Activated T-helper 1 cell treated with Interleukin-2 at 50 U/mL for 16 hours (primary cell): ENCODE data around the gene MEX3C.

ENCODE experiments used
- DNase-seq: peaks from one replicate; pipeline ENCODE4 v3.0.0-alpha.2; 2020; ENCODE audit warnings: low read depth

Gene MEX3C

GRCh38 chr18:51191128-51191717, 6.3 kb downstream of the MEX3C start:
- DNase-seq = no peak

- no peak for DNase-seq
These were observed 7.5 kb downstream of the MEX3C start for GRCh38 chr18:51190000-51190399.

DNA sequence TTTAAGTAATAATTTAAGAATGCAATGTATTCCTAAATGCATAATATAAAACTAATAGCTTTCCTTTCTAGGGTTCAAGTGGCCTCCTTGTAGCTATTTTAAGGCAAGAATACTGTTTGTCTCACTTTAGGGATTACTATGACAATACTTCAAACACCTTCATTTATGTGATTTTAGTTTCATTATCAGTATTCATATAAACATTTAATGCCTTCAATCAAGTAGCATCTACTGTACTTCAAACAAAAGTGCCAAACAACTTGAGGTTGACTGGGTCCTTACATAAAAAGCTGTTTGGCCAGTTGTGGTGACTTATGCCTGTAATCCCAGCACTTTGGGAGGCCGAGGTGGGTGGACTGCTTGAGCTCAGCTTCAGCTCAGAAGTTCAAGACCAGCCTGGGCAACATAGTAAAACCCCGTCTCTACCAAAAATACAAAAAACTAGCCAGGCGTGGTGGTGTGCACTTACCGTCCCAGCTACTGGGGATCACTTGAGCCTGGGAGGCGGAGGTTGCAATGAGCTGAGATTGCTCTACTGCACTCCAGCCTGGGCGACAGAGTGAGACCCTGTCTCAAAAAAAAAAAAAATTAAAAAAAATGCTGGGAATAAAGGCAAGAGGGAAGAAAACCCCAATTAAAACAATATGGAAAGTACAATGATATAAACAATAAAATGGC, 9.3 kb downstream of the MEX3C start:
- no peak for DNase-seq

DNA sequence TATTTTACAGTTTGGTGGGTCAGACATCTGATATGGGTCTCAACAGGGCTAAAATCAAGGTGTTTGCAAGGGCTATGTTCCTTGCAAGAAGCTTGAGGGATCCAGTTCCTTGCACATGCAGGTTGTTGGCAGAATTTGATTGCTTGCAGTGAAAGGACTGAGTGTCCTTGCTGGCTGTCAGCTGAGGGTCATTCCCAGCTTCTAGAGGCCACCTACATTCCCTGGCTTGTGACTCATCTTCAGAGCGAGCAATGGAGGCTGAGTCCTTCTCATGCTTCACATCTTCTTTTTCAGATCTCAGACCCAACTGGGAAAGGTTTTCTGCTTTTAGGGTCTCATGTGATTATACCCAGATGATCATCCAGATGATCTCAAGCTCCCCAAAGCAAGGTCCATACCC, 12.4 kb downstream of the MEX3C start:
- no peak for DNase-seq

DNA sequence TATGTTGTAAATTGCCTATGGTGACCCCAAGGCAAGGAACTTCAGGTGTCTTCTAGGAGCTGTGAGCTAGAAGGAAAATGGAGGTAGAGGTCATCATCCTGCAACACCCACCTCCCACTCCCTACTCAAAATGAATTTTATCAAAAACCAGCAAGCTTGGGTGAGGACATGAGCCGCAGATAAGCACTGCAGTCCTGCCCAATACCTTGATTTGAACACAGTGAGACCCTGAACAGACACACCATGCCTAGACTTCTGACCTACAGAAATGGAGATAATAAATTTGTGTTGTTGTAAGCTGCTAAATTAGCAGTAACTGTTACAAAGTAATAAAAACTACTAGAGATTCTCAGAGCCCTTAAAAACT, 13.4 kb downstream of the MEX3C start:
- DNase-seq = no peak

DNA sequence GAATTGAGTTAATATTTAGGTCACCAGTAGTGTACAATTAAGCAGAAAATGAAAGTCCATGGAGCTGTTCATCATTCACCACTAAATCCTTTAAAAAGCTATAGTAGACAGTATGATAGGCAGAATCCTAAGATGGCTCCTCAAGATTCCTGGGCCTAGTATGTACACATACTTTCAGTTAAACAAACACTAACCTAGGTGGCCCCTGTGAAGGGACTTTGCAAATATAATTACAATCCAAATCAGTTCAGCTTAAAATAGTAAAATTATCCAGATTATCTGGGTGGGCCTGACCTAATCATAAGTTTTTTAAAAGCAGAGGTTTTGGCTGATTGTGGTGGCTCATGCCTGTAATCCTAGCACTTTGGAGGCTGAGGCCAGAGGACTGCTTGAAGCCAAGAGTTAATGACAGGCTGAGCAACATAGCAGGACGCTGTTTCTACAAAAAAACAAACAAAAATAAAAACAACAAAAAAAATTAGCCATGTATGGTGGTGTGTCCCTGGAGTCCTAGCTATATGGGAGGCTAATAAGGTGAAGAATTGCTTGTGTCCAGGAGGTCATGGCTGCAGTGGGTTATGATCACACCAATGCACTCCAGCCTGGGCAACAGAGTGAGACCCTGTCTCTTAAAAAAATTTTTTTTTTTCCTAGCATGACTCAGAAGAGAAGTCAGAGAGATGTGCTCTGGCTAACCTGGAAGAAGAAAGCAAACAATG, 13.9 kb downstream of the MEX3C start:
- DNase-seq = no peak

DNA sequence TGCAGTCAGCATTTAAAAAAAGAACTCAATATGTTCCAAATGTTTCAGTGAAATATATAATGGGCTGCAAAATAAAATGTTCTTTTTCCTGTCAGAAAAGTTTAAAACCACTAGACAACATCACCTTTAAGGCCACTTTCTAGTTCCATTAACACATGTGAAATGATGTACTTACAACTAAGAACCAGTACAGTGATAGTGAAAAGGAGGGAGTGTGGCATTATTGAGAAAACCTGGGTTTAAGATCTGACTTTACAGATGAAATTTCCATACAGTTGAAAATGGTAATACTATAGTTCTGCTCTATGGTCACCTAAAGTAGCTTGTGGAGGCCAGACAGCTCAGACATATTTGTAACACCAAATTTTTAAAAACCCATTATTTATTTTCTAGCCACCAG, 14.7 kb downstream of the MEX3C start:
- no peak for DNase-seq

DNA sequence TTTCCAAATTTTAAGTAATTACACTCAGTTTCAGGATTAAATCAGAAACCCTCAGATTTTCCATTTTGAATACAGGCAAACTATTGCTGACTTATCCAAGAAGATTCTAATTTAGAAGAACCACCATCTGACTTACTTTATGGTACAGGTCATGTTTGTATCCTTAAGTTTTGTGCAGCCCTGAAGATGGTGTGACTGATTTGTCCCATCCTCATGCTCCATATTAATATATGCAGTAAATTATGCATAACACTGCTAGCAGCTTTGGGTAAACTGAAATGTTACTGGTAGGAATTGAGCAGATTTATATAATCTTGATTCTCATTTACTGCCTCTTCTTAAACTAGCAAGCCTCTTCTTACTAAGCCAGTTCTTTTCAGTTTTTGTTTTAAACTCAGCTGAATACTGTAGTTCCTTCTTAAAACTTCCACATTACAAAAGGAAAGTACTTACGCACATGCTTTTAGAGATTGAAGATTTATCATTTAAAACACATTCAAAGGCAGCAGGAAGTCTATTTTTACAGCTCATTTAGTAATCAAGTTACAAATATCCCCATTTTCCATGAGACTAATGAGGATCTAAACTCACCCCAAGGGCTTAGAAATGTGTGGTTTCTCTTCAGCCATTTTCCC, 25.7 kb downstream of the MEX3C start:
- DNase-seq = no peak

- no peak for DNase-seq
These were observed 26.3 kb downstream of the MEX3C start for GRCh38 chr18:51171223-51171622.

DNA sequence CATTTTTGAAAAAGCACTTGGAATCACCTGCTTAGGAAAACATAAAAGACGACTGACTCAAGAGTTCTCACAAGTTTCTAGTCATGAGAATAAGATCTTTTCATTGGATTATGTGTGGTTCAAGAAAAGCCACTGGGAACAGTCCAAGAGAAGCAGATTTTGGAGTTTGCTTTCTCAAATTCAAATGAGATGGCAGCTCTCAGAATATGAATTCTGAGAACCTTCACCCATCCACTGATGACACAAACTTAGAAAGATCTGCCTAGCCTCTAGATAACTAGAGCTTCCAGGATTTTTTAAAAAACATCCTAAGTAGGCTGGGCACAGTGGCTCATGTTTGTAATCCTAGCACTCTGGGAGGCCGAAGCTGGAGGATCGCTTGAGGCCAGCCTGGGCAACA, 26.8 kb downstream of the MEX3C start:
- no peak for DNase-seq

- DNase-seq = no peak
These were observed 27.8 kb downstream of the MEX3C start for GRCh38 chr18:51169731-51170130.

DNA sequence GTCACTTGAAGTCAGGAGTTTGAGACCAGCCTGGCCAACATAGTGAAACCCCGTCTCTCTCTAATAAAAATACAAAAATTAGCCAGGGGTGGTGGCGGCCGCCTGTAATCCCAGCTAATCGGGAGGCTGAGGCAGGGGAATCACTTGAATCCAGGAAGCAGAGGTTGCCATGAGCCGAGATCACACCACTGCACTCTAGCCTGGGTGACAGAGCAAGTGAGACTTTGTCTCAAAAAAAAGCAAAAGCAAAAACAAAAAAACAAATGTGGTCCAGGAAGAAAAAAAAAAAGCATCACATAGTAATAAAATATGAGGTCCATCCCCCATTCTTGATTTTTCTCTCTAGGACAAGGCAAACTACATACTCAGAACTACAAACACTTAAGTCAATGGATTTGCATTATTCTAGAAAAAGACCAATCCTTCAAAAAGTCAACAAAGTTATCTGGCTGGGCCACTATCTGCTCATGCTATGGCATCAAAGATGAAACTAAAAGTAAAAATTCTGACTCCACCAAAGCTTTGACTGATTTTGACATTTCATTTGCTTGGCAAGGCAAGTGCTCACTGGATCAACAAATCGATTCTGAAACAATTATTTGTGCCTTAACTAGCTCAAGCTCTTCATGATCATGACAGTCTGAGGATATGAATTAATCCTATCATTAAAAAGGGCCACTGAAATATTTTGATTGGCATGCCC, 28.4 kb downstream of the MEX3C start:
- no peak for DNase-seq

DNA sequence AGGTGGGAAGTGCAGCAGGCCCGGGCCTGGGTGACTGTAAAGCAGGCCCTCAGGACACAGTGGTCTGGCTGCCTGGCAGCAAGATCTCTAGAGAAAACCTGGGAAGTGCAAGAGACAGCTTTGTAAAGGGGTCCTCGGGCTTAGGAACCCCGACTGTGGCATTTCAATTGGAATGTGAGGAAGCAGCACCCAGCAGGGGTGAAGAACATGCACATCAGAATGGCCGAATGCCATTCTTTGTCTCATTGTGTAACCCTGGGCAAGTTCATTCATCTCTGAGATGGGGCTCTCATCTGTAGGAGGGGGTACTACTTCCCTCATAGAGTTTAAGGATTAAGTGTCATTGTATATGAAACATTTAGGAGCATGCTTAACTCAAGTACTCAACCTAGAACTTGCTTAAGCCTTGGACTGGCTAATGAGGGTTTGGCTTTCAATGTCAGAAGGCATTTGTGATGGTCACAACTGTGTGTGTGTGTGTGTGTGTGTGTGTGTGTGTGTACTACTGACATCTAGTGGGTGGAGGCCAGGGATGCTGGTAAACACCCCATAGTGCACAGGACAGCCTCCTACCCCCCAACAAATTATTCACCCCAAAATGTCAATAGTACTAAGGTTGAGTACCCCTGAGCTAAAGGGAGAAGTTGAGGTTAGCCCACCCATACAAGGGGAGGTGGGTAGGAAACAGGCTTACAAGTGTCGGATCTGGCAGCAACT, 29.3 kb downstream of the MEX3C start:
- DNase-seq = no peak

DNA sequence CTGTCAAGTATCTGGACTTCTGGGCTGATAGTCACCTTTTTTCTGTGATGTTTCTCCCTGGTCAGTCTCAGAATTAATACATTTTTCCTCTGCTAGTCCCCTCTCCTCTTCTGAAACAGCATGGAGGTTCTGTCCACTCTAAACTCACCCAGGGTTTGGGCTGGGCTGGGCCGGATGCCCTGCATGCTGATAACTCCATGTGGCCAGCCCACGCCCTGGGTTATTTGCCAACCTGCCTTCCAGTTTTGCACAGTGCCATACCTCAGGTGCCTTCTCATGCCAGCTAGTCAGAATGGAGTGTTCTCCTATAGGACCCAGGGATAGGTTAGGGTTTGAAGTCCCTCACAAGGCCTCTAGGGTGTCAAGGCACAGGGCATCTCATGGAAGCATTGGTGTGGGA, 32.2 kb downstream of the MEX3C start:
- DNase-seq = no peak

DNA sequence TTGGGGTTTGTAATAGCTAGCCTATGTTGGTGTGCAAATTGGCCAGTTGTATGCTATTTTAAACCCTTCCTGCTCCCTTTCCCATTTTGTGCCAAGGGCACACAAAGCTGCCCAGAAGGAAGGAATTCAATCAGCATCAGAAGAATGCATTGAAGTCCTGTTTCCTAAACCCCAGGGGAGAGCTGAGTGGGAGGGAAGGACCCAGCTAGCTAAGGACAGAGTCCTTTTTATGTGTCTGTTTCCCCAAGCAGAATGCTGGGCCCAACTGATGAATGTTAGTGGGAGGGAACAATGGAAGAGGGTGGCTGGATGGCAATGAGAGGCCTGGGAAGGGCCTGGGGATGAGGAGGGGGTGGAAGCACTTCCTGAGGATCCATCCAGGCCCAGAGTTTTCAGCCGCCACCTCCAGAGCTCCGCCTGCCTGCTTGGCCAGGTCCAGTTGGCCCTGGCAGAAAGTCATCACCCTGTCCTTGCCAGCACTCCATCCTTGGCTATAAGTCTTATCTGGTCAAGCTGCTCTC, 32.7 kb downstream of the MEX3C start:
- no peak for DNase-seq

DNA sequence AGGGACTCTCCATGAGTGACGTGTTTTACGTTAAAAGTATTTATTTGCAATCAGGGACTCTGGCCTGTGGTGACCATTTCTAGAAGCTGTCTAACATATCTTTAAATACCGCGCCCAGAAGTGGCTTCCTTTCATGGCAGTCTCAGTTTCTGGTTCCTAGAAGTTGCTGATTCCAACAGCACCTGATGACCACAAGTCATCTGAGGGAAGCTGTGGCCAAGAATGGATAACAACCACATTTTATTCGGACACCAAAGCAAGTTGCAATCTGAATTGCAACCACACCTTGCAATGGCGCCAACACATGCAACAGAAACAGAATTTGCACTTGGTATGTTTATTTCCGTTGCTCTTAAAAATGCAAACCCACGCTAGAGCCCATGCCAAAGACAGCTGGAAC, 33.1 kb downstream of the MEX3C start:
- no peak for DNase-seq

DNA sequence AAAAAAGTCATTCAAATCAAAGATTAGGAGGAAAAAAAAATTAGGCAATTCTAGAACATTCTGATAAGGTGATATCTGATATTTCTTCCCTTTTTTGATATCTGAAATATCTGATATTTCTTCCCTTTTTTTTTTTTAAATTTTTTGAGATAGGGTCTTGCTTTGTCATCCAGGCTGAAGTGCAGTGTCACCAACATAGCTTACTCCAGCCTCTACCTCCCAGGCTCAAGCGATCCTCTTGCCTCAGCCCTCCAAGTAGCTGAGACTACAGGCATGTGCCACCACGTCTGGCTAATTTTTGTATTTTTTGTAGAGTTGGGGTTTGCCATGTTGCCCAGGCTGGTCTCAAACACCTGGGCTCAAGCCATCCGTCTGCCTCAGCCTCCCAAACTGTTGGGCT, 33.9 kb downstream of the MEX3C start:
- DNase-seq = no peak

GRCh38 chr18:51162617-51163016, 34.9 kb downstream of the MEX3C start:
- no peak for DNase-seq

- DNase-seq = no peak
These were observed 36.8 kb downstream of the MEX3C start for GRCh38 chr18:51160646-51161045.

DNA sequence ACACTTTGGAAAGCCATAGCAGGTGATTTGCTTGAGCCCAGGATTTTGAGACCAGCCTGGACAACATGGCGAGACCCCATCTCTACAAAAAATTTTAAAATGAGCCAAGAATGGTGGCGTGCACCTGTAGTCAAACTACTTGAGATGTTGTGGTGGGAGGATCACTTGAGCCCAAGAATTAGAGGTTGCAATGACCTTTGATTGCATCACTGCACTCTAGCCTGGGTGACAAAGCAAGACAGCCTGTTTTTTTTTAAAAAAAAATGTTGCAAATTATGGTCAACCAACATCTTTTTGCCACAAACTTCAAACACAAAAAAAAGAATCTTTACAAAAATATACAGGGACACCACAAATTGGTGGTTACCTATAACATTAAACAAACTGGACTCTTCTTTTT, 40.3 kb downstream of the MEX3C start:
- DNase-seq = no peak

- DNase-seq = no peak
These were observed 42.9 kb downstream of the MEX3C start for GRCh38 chr18:51154431-51155063.
